Vagina (tissue), 2 donors: ENCODE measurements around the gene NAV2.

Experiments
- POLR2A ChIP-seq, 2 donors: fragments of 450-650 bp; IDR thresholded peaks; one replicate each; pipeline ENCODE4 v1.6.1; 2017; ENCODE audit warnings: antibody characterized with exemption in 2 of 2, mild to moderate bottlenecking in 2 of 2, moderate library complexity in 2 of 2
- POLR2AphosphoS5 ChIP-seq, 2 donors: sonication (generic); formaldehyde crosslinking; IDR thresholded peaks; one replicate each; pipeline ENCODE4 v1.9.0; 2017; ENCODE audit warnings: antibody characterized with exemption in 2 of 2, mild to moderate bottlenecking in 2 of 2, low read depth in 1 of 2; ENCODE audit not compliant: insufficient read depth in 1 of 2

DNA sequence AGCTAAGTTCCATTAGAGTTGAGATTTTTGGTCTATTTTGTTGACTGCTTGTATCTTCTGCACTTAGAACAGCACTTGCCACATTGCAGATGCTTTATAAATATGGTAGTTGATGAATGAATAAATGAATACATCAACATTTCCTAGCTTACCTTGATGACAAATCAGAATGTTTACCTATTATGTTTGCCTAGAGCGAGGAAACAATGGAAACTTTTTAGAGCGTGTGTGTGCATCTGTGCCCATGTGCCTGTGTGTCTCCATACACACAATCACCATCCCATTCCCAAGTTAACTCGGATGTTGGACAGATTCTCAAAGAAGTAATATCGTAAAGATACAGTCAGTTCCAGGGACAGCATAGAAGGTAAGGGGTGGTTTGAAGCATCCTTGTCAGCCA lies 308.6 kb downstream of the NAV2 start:
- no peak for TF ChIP-seq POLR2A (IDR thresholded peaks at IDR 0.05)
- no peak for TF ChIP-seq POLR2AphosphoS5 (IDR thresholded peaks at IDR 0.05; ENCODE audit: insufficient read depth in 1 of 2, low read depth in 1 of 2)
